Cardiac fibroblast (primary cell): ENCODE data around the gene SNAP25.
A peak's percentile ranks its signal among the peaks of the same experiment; 100 is the strongest.

Source experiments
- DNase-seq, 2 donors: peaks; one replicate each; pipeline versions ENCODE4 v3.0.0 to v3.0.0-alpha.2; 2010; ENCODE audit warnings: low read depth in 2 of 2
- H3K4me3 ChIP-seq, 2 donors: replicated peaks in 1 of 2; 1 replicate in 1 of 2; 2 replicates in 1 of 2; pipeline ENCODE4 v1.5.1; 2011; ENCODE audit warnings: low read depth in 2 of 2, low read length in 2 of 2, mild to moderate bottlenecking in 2 of 2, moderate library complexity in 1 of 2
- TF ChIP-seq, protein P1 (sequence below): IDR thresholded peaks from one replicate; pipeline ENCODE4 v1.5.1; 2011; ENCODE audit warnings: low read depth, mild to moderate bottlenecking, low read length, inconsistent platforms

Gene SNAP25

DNA sequence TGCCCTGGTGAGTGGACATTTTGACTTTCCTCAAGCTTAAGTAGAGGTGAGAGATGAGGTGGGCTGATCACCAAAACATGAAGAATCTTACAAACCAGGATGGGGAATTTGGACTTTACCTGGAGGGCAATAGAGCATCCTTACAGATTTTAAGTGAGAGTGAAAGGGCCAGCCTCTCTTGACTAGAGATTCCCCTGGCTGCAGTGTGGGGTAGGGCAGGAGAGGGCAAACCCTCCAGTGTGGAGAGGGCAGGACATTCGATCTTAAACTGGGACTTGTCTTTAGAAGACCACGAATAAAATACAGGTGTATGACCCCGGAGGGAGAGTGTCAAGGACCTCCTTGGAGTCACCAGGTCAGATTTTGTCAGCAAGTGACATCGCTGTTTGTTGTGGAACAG, 105.1 kb downstream of the SNAP25 start:
- no peak for DNase-seq
- H3K4me3 ChIP-seq: no peak overlapping the region
- TF ChIP-seq, protein P1, sequence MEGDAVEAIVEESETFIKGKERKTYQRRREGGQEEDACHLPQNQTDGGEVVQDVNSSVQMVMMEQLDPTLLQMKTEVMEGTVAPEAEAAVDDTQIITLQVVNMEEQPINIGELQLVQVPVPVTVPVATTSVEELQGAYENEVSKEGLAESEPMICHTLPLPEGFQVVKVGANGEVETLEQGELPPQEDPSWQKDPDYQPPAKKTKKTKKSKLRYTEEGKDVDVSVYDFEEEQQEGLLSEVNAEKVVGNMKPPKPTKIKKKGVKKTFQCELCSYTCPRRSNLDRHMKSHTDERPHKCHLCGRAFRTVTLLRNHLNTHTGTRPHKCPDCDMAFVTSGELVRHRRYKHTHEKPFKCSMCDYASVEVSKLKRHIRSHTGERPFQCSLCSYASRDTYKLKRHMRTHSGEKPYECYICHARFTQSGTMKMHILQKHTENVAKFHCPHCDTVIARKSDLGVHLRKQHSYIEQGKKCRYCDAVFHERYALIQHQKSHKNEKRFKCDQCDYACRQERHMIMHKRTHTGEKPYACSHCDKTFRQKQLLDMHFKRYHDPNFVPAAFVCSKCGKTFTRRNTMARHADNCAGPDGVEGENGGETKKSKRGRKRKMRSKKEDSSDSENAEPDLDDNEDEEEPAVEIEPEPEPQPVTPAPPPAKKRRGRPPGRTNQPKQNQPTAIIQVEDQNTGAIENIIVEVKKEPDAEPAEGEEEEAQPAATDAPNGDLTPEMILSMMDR: no peak

DNA sequence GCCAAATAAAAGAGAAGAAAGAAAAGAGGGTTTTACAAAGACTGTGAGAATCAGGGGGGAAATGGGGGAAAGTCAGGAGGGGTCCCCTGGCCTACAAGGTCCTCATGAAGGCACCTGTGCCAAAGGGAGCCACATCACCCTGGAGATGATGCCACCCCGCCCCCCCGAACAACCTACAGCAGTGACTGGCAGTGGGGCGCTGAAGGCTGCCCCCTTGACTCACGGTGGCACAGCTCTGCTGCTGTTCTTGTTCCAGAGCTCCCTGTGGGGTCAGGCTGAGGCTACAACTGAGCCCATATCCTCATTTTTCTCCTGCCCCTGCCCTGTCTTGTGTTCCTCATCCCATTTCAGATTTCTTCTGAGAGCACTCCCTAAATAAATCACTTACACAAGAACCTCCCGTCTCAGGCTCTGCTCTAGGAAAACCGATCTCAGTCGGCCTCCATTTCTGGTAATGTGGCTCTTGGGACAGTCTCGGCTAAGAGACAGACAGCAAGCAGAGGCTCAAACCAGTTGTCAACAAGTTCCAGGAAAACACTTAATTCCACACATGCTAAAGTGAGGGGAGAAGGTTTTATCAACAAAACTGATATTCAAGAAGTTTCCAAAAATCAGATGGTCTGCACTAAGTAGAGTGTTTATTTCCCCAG, 105.7 kb downstream of the SNAP25 start:
- no peak for DNase-seq
- TF ChIP-seq, protein P1: no peak
- no peak overlapping the region for H3K4me3 ChIP-seq

DNA sequence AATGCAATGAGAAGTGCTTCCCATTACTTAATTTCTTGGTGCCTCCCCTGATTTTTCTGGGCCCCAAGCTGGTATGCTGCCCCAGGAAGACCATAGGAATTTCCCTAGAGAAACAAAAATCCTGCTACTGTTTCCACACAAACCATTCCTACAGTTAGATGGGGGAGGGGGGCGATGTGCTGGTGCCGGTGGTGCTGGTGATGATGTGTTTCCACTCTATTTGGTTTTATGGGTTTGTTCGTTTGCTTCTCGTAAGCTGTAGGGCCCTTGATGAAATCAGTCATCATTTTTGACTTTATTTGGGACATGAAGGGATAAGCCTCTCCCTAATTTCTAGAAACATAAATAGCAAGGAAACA, 110.2 kb downstream of the SNAP25 start:
- DNase-seq: no peak
- TF ChIP-seq, protein P1: no peak
- H3K4me3 ChIP-seq: no peak overlapping the region

DNA sequence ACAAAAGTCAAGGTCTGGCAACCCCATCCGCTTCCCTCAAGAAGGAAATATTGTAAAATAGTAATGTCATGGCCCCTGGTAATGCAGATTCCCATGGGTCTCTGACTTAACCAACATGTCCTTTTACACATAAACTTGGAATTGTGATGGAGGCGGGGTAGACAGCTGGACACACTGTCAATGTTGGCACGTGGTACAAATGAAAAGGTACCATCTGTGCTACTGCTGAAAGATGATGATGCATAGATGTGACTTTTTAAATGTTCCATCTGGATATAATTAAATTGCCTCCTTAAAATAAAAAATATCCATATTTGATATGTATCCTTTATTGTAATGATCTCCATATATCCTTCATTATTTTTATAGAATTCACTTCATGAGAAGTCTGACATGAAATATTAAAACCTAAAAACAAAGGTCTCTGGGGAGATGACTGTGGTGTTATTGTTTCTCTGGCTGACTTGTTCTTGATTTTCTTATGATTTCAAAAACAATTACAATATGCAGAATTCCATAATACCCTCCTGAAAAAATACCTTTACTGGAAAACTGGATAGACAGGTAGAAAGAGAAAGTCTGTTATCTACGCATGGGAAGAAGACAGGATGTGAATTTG, 110.9 kb downstream of the SNAP25 start:
- H3K4me3 ChIP-seq: no peak overlapping the region
- peak in 1 of 2 donors; percentile 70 for DNase-seq
- TF ChIP-seq, protein P1: no peak

DNA sequence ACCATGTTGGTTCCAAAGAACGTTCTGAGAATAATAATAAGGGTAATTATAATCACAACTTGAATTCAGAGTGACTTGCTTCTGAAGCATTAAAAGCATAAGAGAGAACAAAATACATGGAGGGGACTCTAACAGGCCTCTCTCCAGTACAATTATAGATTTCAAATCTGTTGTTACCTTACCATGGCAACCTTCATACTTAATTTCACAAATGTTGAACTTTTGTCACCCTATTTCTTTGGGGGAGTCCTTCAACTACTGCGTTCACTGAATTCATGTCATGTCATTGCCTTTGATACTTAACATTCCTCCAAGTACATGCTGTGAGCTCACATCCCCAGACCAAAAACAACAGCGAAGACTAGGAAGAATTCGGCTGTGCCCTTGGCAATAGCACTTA, 111.4 kb downstream of the SNAP25 start:
- no peak for DNase-seq
- TF ChIP-seq, protein P1: no peak
- H3K4me3 ChIP-seq: no peak overlapping the region

DNA sequence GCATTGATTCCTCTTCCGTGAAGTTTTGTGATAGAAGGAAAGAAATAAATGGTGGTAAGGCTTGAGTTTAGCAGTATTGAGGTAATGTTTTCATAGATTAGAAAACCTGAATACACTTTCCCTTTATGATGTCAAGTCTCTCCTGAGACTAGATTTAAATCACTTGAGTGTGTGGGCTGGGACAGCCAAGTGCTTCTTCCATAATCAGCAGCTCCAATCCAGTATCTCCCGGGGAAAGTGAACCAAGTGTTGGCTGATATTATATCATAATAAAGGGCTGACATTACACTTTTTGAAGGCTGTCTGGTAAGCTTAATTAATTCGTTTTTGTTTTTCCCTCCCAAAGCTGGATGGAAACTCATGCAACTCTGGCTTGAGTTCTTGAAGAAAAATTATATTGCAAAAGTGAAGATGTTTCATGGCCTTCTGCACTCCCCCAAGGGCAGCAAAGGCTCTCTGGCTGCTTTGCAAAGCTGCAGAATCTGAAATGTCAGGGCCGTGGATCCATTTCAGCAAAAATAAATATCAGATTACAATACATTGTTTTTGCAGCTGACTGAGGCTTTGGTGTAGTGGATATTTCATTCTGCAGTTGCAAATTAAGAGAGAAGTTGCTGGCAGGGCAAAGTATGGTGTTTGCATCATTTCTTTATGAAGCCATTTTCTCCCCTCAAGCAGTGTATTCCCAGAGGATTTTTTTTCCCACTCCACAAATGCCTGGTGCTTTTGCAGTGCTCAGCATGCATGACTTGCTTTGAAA, 114.2 kb downstream of the SNAP25 start:
- TF ChIP-seq, protein P1: no peak
- H3K4me3 ChIP-seq: no peak overlapping the region
- DNase-seq: peak; percentile 28 to 45
